HCT116 (cell line): Measurements from ENCODE around the gene DLG2. TPM values are rescaled to one million over a fixed set of nuclear protein-coding genes. Genes with fewer than 3 reads are reported as not detected.

Experiments used
- ATAC-seq: fragments of 200-7000 bp; cut with Tn5 transposase; 2 replicates; pipeline ENCODE4 v1.9.1; 2020; ENCODE audit warnings: mild to moderate bottlenecking, moderate library complexity
- BruUV-seq: library from RNA; stranded (reverse); fragments of 400-500 nt; replicated peaks from 2 replicates; lab custom pipeline; 2021; lab: Mats Ljungman, UMichigan
- CTCF ChIA-PET: fragments of 300-600 bp; sonication (Branson Sonifier 250); formaldehyde crosslinking; loops from one replicate; lab custom pipeline; 2021; ENCODE audit warnings: antibody characterized with exemption; lab: Charles Lee
- POLR2A ChIA-PET: fragments of 300-600, 350-600 bp; sonication (Branson Sonifier 250); formaldehyde crosslinking; loops from one replicate; lab custom pipeline; 2021; ENCODE audit warnings: antibody characterized with exemption; lab: Charles Lee
- RAD21 ChIA-PET, 2 experiments: fragments of 300-600 bp; sonication (Branson Sonifier 250); formaldehyde crosslinking; loops; one replicate each; lab custom pipeline; 2023; ENCODE audit warnings: low total read pairs in 2 of 2; ENCODE audit not compliant: uncharacterized antibody in 2 of 2, unreplicated experiment in 2 of 2, low non-redundant PET in 1 of 2; lab: Charles Lee
- DNase-seq: peaks from one replicate; pipeline ENCODE4 v3.0.0-alpha.2; 2010; ENCODE audit warnings: low read depth, low spot score
- H2AFZ ChIP-seq: fragments of 200-600 bp; shearing (Covaris generic), sonication (generic); 2 replicates; pipeline ENCODE4 v1.6.1; 2017; ENCODE audit warnings: low read depth, mixed run types, mixed read lengths, antibody characterized with exemption, low read length; ENCODE audit not compliant: poor library complexity, severe bottlenecking
- H3K27ac ChIP-seq: 2 replicates; pipeline ENCODE4 v1.5.1; 2012; ENCODE audit warnings: low read depth, low read length
- H3K27me3 ChIP-seq: fragments of 200-600 bp; sonication (generic); 2 replicates; pipeline ENCODE4 v1.6.1; 2016; ENCODE audit warnings: mixed run types, low read length, mixed read lengths; ENCODE audit not compliant: insufficient read depth
- H3K36me3 ChIP-seq, 2 experiments: fragments of 200-500 bp in 1 of 2; fragments of 200-600 bp in 1 of 2; sonication (Bioruptor generic) in 1 of 2; sonication (generic) in 1 of 2; 2 replicates each; pipeline versions ENCODE4 v1.5.1 to v1.6.1; 2014 to 2016; ENCODE audit warnings: low read length in 2 of 2, inconsistent platforms in 1 of 2, mixed read lengths in 1 of 2, mixed run types in 1 of 2; ENCODE audit not compliant: insufficient read depth in 2 of 2, control insufficient read depth in 1 of 2
- H3K4me1 ChIP-seq, 2 experiments: fragments of 200-600 bp in 1 of 2; sonication (generic) in 1 of 2; 2 replicates each; pipeline versions ENCODE4 v1.5.1 to v1.6.1; 2012 to 2017; ENCODE audit warnings: low read length in 2 of 2, inconsistent platforms in 1 of 2, mild to moderate bottlenecking in 1 of 2, mixed read lengths in 1 of 2, mixed run types in 1 of 2, moderate library complexity in 1 of 2; ENCODE audit not compliant: insufficient read depth in 2 of 2, control insufficient read depth in 1 of 2
- H3K4me2 ChIP-seq: fragments of 200-600 bp; sonication (generic); 2 replicates; pipeline ENCODE4 v1.6.1; 2017; ENCODE audit warnings: mixed run types, low read length, mixed read lengths
- H3K4me3 ChIP-seq, 2 experiments: fragments of 200-600 bp in 1 of 2; sonication (generic) in 1 of 2; replicated peaks in 1 of 2; 2 replicates each; pipeline ENCODE4 v1.5.1; 2011 to 2016; ENCODE audit warnings: low read length in 2 of 2, control low read depth in 1 of 2, low read depth in 1 of 2, mild to moderate bottlenecking in 1 of 2, mixed read lengths in 1 of 2, mixed run types in 1 of 2
- H3K79me2 ChIP-seq: fragments of 200-600 bp; sonication (generic); 2 replicates; pipeline ENCODE4 v1.6.1; 2017; ENCODE audit warnings: mild to moderate bottlenecking, mixed run types, low read length, moderate library complexity, mixed read lengths; ENCODE audit not compliant: insufficient read depth
- H3K9ac ChIP-seq: fragments of 200-600 bp; sonication (generic); 2 replicates; pipeline ENCODE4 v1.6.1; 2016; ENCODE audit warnings: low read length, mixed read lengths
- H3K9me2 ChIP-seq: fragments of 200-600 bp; sonication (generic), shearing (Covaris generic); 2 replicates; pipeline ENCODE4 v1.6.1; 2017; ENCODE audit warnings: mixed run types, mild to moderate bottlenecking, moderate library complexity; ENCODE audit not compliant: insufficient read depth
- H3K9me3 ChIP-seq, 2 experiments: fragments of 200-500 bp in 1 of 2; fragments of 200-600 bp in 1 of 2; sonication (Bioruptor generic) in 1 of 2; sonication (generic) in 1 of 2; 2 replicates each; pipeline ENCODE4 v1.6.1; 2014 to 2017; ENCODE audit warnings: low read length in 2 of 2, mixed read lengths in 2 of 2, inconsistent platforms in 1 of 2, low read depth in 1 of 2, mild to moderate bottlenecking in 1 of 2, mixed run types in 1 of 2, moderate library complexity in 1 of 2; ENCODE audit not compliant: control insufficient read depth in 1 of 2, insufficient read depth in 1 of 2
- H4K20me1 ChIP-seq: fragments of 200-600 bp; sonication (generic), shearing (Covaris generic); 2 replicates; pipeline ENCODE4 v1.6.1; 2017; ENCODE audit warnings: mixed run types, mild to moderate bottlenecking, moderate library complexity; ENCODE audit not compliant: insufficient read depth
- CEBPB ChIP-seq: IDR thresholded peaks from 2 replicates; pipeline ENCODE4 v1.6.1; 2012; ENCODE audit warnings: low read depth
- EGR1 ChIP-seq: IDR thresholded peaks from 2 replicates; pipeline ENCODE4 v1.6.1; 2012; ENCODE audit warnings: low read depth
- ELF1 ChIP-seq: IDR thresholded peaks from 2 replicates; pipeline ENCODE4 v1.6.1; 2012; ENCODE audit warnings: low read depth, borderline replicate concordance
- EZH2 ChIP-seq: fragments of 200-600 bp; sonication (generic); IDR thresholded peaks from 2 replicates; pipeline ENCODE4 v1.6.1; 2017; ENCODE audit warnings: antibody characterized with exemption, mixed run types
- FOSL1 ChIP-seq: IDR thresholded peaks from 2 replicates; pipeline ENCODE4 v1.6.1; 2012; ENCODE audit warnings: low read depth
- JUND ChIP-seq: IDR thresholded peaks from 2 replicates; pipeline ENCODE4 v1.6.1; 2012
- SIN3A ChIP-seq: IDR thresholded peaks from 2 replicates; pipeline ENCODE4 v1.6.1; 2012; ENCODE audit warnings: low read depth
- YY1 ChIP-seq: IDR thresholded peaks from 2 replicates; pipeline ENCODE4 v1.6.1; 2011; ENCODE audit warnings: low read length, low read depth, moderate library complexity, mild to moderate bottlenecking; ENCODE audit not compliant: insufficient replicate concordance; ENCODE audit errors: extremely low read depth
- ZBTB33 ChIP-seq: IDR thresholded peaks from 2 replicates; pipeline ENCODE4 v1.6.1; 2011; ENCODE audit warnings: mild to moderate bottlenecking, low read length, moderate library complexity; ENCODE audit not compliant: insufficient replicate concordance; ENCODE audit errors: extremely low read depth
- ZFX ChIP-seq: fragments of 450-650 bp; IDR thresholded peaks from 2 replicates; pipeline ENCODE4 v1.6.1; 2017
- intact Hi-C: fragments of 100-400 bp; cut with micrococcal nuclease; formaldehyde crosslinking; loops from 2 replicates; pipeline ENCODE4 v1.10.0; 2022
- total RNA-seq: library from RNA; stranded (reverse); gene quantifications from one replicate; pipeline ENCODE4 v1.2.1, GENCODE V29; 2021; ENCODE audit not compliant: unreplicated experiment
- TF ChIP-seq, protein P1 (sequence below), 3 experiments: fragments of 200-600 bp in 1 of 3; sonication (generic) in 1 of 3; IDR thresholded peaks in 2 of 3; conservative IDR thresholded peaks in 1 of 3; 2 replicates each; pipeline ENCODE4 v1.5.1; 2012 to 2017; ENCODE audit warnings: low read depth in 2 of 3, low read length in 2 of 3, antibody characterized with exemption in 1 of 3, borderline replicate concordance in 1 of 3, control low read depth in 1 of 3, mild to moderate bottlenecking in 1 of 3, mixed read lengths in 1 of 3, mixed run types in 1 of 3, moderate library complexity in 1 of 3; ENCODE audit not compliant: insufficient read depth in 1 of 3
- TF ChIP-seq, protein P2 (sequence below): IDR thresholded peaks from 2 replicates; pipeline ENCODE4 v1.6.1; 2012
- TF ChIP-seq, protein P3 (sequence below): IDR thresholded peaks from 2 replicates; pipeline ENCODE4 v1.6.1; 2012

DLG2 gene
- total RNA-seq, 1 experiment from 2014 or later: 2.4 TPM

DNA sequence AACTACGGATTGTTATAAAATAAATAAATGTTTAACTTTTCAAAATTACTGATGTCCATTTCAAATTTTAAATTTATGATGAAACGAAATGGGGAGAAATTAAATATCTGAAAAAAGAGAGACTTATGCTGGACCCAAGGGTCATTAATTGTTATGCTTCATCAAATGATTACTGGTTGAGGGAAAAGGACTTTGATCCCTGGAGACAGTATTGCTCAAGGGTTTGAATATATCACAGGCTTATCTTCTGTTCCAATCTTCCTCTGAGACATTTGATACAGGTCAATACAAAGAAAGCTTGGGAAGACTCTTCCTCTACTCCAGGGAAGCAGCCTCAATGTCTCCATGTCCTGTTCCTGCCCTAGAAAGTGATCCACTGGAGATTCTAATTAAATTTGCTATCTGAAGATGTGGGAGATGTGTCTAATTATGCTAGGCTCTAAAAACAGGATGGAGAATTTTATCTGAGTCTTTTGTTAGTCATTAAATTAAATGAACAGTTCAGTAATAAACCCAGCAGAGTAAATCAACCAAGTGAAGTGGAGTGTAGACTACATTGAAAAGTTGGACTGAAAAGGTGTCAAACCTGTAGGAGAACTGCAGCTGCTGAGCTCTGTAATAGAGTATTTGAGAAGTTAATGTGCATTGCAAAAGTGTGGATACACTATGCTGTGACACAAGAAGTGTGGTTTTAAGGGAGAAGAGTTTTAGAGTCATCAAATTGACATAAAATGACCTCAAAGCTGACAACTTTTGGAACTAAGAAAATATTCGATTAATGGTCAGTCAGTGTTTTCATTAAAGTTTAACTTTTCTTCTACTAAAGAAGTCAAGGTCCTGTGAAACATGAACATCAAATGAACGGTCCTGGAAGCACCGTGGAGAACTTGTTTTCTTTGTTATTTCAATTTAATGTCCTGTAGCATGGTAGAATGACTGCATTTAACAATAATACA is 1717.3 kb downstream of the DLG2 start:
- no peak for ATAC-seq
- Histone ChIP-seq H3K9me3 (no peaks in the 10 kb centered on the region), H3K9me2 (no peaks in the 10 kb centered on the region), H3K79me2 (no peaks in the 10 kb centered on the region), H3K9ac (no peak overlapping the region), H3K27me3 (no peaks in the 10 kb centered on the region), H3K4me3 (no peak overlapping the region), H3K4me1 (no peaks in the 10 kb centered on the region), H3K27ac (no peak overlapping the region), H4K20me1 (no peaks in the 10 kb centered on the region), H3K4me2 (no peak overlapping the region), H3K36me3 (no peaks in the 10 kb centered on the region), H2AFZ (no peak overlapping the region)
- ChIA-PET RAD21 (no interaction called here), CTCF (no interaction called here), POLR2A (no interaction called here)
- no TSS peak for BruUV-seq
- TF ChIP-seq JUND: no peak
- TF ChIP-seq EZH2: no peak
- TF ChIP-seq ELF1: no peak
- no peak for TF ChIP-seq ZBTB33
- no peak for TF ChIP-seq ZFX
- no peak for TF ChIP-seq FOSL1
- TF ChIP-seq SIN3A: no peak
- TF ChIP-seq, protein P1, sequence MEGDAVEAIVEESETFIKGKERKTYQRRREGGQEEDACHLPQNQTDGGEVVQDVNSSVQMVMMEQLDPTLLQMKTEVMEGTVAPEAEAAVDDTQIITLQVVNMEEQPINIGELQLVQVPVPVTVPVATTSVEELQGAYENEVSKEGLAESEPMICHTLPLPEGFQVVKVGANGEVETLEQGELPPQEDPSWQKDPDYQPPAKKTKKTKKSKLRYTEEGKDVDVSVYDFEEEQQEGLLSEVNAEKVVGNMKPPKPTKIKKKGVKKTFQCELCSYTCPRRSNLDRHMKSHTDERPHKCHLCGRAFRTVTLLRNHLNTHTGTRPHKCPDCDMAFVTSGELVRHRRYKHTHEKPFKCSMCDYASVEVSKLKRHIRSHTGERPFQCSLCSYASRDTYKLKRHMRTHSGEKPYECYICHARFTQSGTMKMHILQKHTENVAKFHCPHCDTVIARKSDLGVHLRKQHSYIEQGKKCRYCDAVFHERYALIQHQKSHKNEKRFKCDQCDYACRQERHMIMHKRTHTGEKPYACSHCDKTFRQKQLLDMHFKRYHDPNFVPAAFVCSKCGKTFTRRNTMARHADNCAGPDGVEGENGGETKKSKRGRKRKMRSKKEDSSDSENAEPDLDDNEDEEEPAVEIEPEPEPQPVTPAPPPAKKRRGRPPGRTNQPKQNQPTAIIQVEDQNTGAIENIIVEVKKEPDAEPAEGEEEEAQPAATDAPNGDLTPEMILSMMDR (IDR thresholded peaks at IDR 0.05 in 2 of 3, conservative IDR thresholded peaks at IDR 0.05 in 1 of 3; ENCODE audit: borderline replicate concordance in 1 of 3, insufficient read depth in 1 of 3, low read depth in 2 of 3, low read length in 2 of 3): no peak
- TF ChIP-seq EGR1: no peak
- no peak for TF ChIP-seq CEBPB
- TF ChIP-seq, protein P2, sequence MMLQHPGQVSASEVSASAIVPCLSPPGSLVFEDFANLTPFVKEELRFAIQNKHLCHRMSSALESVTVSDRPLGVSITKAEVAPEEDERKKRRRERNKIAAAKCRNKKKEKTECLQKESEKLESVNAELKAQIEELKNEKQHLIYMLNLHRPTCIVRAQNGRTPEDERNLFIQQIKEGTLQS: no peak
- TF ChIP-seq YY1: no peak
- TF ChIP-seq, protein P3, sequence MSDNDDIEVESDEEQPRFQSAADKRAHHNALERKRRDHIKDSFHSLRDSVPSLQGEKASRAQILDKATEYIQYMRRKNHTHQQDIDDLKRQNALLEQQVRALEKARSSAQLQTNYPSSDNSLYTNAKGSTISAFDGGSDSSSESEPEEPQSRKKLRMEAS: no peak
- intact Hi-C loops: no loop called here
- no peak for DNase-seq
